HepG2 (cell line): ENCODE measurements around the gene NMT2. TPM values are rescaled to one million over a fixed set of nuclear protein-coding genes. Genes with fewer than 3 reads are reported as not detected.

Experiments
- ATF7 ChIP-seq, 2 experiments: fragments of 450-650 bp in 1 of 2; sonication (generic) in 1 of 2; formaldehyde crosslinking in 1 of 2; IDR thresholded peaks; 2 replicates each; pipeline versions ENCODE4 v1.4.0 to v1.6.1; 2016 to 2020; ENCODE audit warnings: antibody characterized with exemption in 1 of 2, mild to moderate bottlenecking in 1 of 2, missing genetic modification reagents in 1 of 2
- BORCS8-MEF2B ChIP-seq: sonication (generic); formaldehyde crosslinking; IDR thresholded peaks from 2 replicates; pipeline ENCODE4 v1.8.0; 2022; ENCODE audit warnings: mild to moderate bottlenecking, missing genetic modification reagents
- FOSL1 ChIP-seq: sonication (generic); formaldehyde crosslinking; IDR thresholded peaks from 2 replicates; pipeline ENCODE4 v1.9.0; 2021; ENCODE audit warnings: missing genetic modification reagents, borderline replicate concordance
- FOXA1 ChIP-seq, 2 experiments: fragments of 450-650 bp in 1 of 2; sonication (generic) in 1 of 2; formaldehyde crosslinking in 1 of 2; IDR thresholded peaks; 2 replicates each; pipeline versions ENCODE4 v1.4.0 to v1.6.1; 2016 to 2020; ENCODE audit warnings: missing genetic modification reagents in 1 of 2
- GZF1 ChIP-seq: sonication (generic); formaldehyde crosslinking; IDR thresholded peaks from 2 replicates; pipeline ENCODE4 v1.5.1; 2020; ENCODE audit warnings: mild to moderate bottlenecking, missing genetic modification reagents
- ISL2 ChIP-seq: sonication (generic); formaldehyde crosslinking; IDR thresholded peaks from 2 replicates; pipeline ENCODE4 v1.5.0; 2020; ENCODE audit warnings: missing genetic modification reagents
- MTF2 ChIP-seq: sonication (generic); formaldehyde crosslinking; IDR thresholded peaks from 2 replicates; pipeline ENCODE4 v1.5.0; 2020; ENCODE audit warnings: missing genetic modification reagents, borderline replicate concordance
- PRDM10 ChIP-seq: sonication (generic); formaldehyde crosslinking; IDR thresholded peaks from 2 replicates; pipeline ENCODE4 v1.4.0; 2020; ENCODE audit warnings: low read depth, missing genetic modification reagents
- RBFOX2 ChIP-seq: fragments of 200-400 bp; formaldehyde crosslinking; IDR thresholded peaks from 2 replicates; pipeline ENCODE4 v1.6.1; 2017; ENCODE audit warnings: low read depth, mild to moderate bottlenecking, low read length
- SNRNP70 ChIP-seq: fragments of 200-400 bp; formaldehyde crosslinking; IDR thresholded peaks from 2 replicates; pipeline ENCODE4 v1.6.1; 2017; ENCODE audit warnings: mild to moderate bottlenecking, low read depth, low read length, moderate library complexity
- SRSF4 ChIP-seq: fragments of 200-400 bp; formaldehyde crosslinking; IDR thresholded peaks from one replicate; pipeline ENCODE4 v1.6.1; 2018; ENCODE audit warnings: mild to moderate bottlenecking, low read depth, low read length, moderate library complexity; ENCODE audit not compliant: poor library complexity, severe bottlenecking
- ZBTB14 ChIP-seq: sonication (generic); formaldehyde crosslinking; IDR thresholded peaks from 2 replicates; pipeline ENCODE4 v1.4.0; 2020; ENCODE audit warnings: missing genetic modification reagents
- ZBTB26 ChIP-seq: IDR thresholded peaks from 2 replicates; pipeline ENCODE4 v1.6.1; 2016; ENCODE audit warnings: missing compliant biosample characterization, missing genetic modification reagents, borderline replicate concordance
- ZFP41 ChIP-seq: sonication (generic); formaldehyde crosslinking; IDR thresholded peaks from 2 replicates; pipeline ENCODE4 v1.4.0; 2020; ENCODE audit warnings: mild to moderate bottlenecking, missing genetic modification reagents, borderline replicate concordance
- ZGPAT ChIP-seq: IDR thresholded peaks from 2 replicates; pipeline ENCODE4 v1.6.1; 2016; ENCODE audit warnings: mild to moderate bottlenecking
- ZNF230 ChIP-seq: sonication (generic); formaldehyde crosslinking; IDR thresholded peaks from 2 replicates; pipeline ENCODE4 v1.4.0; 2020; ENCODE audit warnings: mild to moderate bottlenecking, missing genetic modification reagents
- ZNF512 ChIP-seq: sonication (generic); formaldehyde crosslinking; IDR thresholded peaks from 2 replicates; pipeline ENCODE4 v1.4.0; 2020; ENCODE audit warnings: mild to moderate bottlenecking, missing genetic modification reagents
- ZNF879 ChIP-seq: sonication (generic); formaldehyde crosslinking; IDR thresholded peaks from 2 replicates; pipeline ENCODE4 v1.8.1; 2023; ENCODE audit warnings: missing genetic modification reagents
- polyA plus RNA-seq, 8 experiments: library from polyadenylated mRNA; depleted of rRNA in 3 of 8; stranded (reverse) in 7 of 8; unstranded in 1 of 8; fragments of >200 nt; fragmentation: Illumina TruSeq in 4 of 8; extraction: Trizol in 4 of 8; gene quantifications; 2 replicates each; pipeline versions ENCODE4 v1.2.1 to v1.2.3, GENCODE V29; 2011 to 2016; ENCODE audit warnings: low read depth in 4 of 8, missing spikeins in 1 of 8, mixed read lengths in 1 of 8; ENCODE audit not compliant: insufficient read depth in 1 of 8
- total RNA-seq, 5 experiments: library from RNA; depleted of rRNA; stranded (reverse); fragments of >200 nt; fragmentation: Illumina TruSeq; extraction: Trizol; gene quantifications; 2 replicates each; pipeline ENCODE4 v1.2.3, GENCODE V29; 2016; ENCODE audit warnings: low read depth in 1 of 5

Gene NMT2
- total and polyA plus RNA-seq, 2 of the 13 experiments (the other 11 are each of a cell fraction or from before 2014, with no cell fraction given): 10.1 to 23.8 TPM

- TF ChIP-seq ZBTB26 (CRISPR knock-in tag) (no peak), PRDM10 (CRISPR knock-in tag) (no peak), ATF7 (IDR thresholded peaks at IDR 0.05) (no peak), ATF7 (CRISPR knock-in tag; IDR thresholded peaks at IDR 0.05) (no peak), FOSL1 (CRISPR knock-in tag) (no peak), ZBTB14 (CRISPR knock-in tag) (peak; percentile 40; the same call in 1 of the 2 replicates), GZF1 (no peak), ISL2 (peak; percentile 26; the same call in 1 of the 2 replicates), MTF2 (CRISPR knock-in tag) (no peak), ZNF230 (CRISPR knock-in tag) (no peak), ZNF879 (CRISPR knock-in tag) (no peak), ZFP41 (CRISPR knock-in tag) (no peak), SNRNP70 (no peak), RBFOX2 (peak; percentile 81), ZNF512 (CRISPR knock-in tag) (no peak), FOXA1 (IDR thresholded peaks at IDR 0.05) (no peak), FOXA1 (CRISPR knock-in tag; IDR thresholded peaks at IDR 0.05) (0 out of 2 replicates have a peak, but pooled peaks have one; percentile 6), ZGPAT (CRISPR knock-in tag) (no peak), BORCS8-MEF2B (CRISPR knock-in tag) (peak; percentile 72; the same call in 1 of the 2 replicates), SRSF4 (no peak)
These were observed at the start of gene NMT2 (continued) for GRCh38 chr10:15168291-15168785.
